Body of pancreas (tissue), 4 donors: ENCODE results near the gene C22orf15. TPM values are rescaled to one million over a fixed set of nuclear protein-coding genes. Genes with fewer than 3 reads are reported as not detected.

Experiments used
- ATAC-seq: fragments of 150-250 bp; one replicate; pipeline ENCODE4 v1.9.1; 2016
- DNase-seq, 4 donors: peaks; one replicate each; pipeline ENCODE4 v3.0.0-alpha.2; 2019
- H3K27ac ChIP-seq, 4 donors: fragments of 200-600 bp; sonication (generic); 1 replicate in 3 of 4; 2 replicates in 1 of 4; pipeline versions ENCODE4 v1.5.1 to v1.6.1; 2016 to 2019; ENCODE audit warnings: mild to moderate bottlenecking in 1 of 4, mixed read lengths in 1 of 4, moderate library complexity in 1 of 4
- H3K27me3 ChIP-seq, 2 donors: fragments of 200-600 bp; sonication (generic); one replicate each; pipeline ENCODE4 v1.6.0; 2016; ENCODE audit warnings: mild to moderate bottlenecking in 1 of 2
- H3K36me3 ChIP-seq, 2 donors: fragments of 200-600 bp; sonication (generic); replicated peaks in 1 of 2; 2 replicates each; pipeline ENCODE4 v1.5.1; 2016; ENCODE audit warnings: low read depth in 2 of 2; ENCODE audit not compliant: insufficient read depth in 1 of 2
- H3K4me1 ChIP-seq: fragments of 200-600 bp; sonication (generic); one replicate; pipeline ENCODE4 v1.6.0; 2016
- H3K4me3 ChIP-seq, 2 donors: fragments of 200-600 bp; sonication (generic); 1 replicate in 1 of 2; 2 replicates in 1 of 2; pipeline ENCODE4 v1.5.1; 2016 to 2019
- H3K9me3 ChIP-seq, 3 donors: fragments of 200-600 bp; sonication (generic); 1 replicate in 2 of 3; 2 replicates in 1 of 3; pipeline ENCODE4 v1.5.1; 2016
- POLR2A ChIP-seq, 3 donors: fragments of 450-650 bp; IDR thresholded peaks; one replicate each; pipeline ENCODE4 v1.6.1; 2016; ENCODE audit warnings: antibody characterized with exemption in 3 of 3, mild to moderate bottlenecking in 2 of 3
- WGBS, 2 donors: methylation state at CpG; one replicate each; pipeline ENCODE4 v1.1.5; 2017; 5-methylcytosine and 5-hydroxymethylcytosine counted together
- intact Hi-C: fragments of 100-400 bp; cut with DNase I; formaldehyde crosslinking; loops from one replicate; pipeline ENCODE4 v1.15.1; 2023
- total RNA-seq, 2 donors: library from RNA; depleted of rRNA; stranded (reverse); fragments of >200 nt; gene quantifications; one replicate each; pipeline ENCODE4 v1.1.0, GENCODE V29; 2016
- TF ChIP-seq, protein P1 (sequence below), 7 experiments: fragments of 450-650 bp in 4 of 7; fragments of 200-600 bp in 3 of 7; sonication (generic) in 3 of 7; IDR thresholded peaks; one replicate each; pipeline ENCODE4 v1.5.1; 2016 to 2019; ENCODE audit warnings: antibody characterized with exemption in 7 of 7

C22orf15 gene
- total RNA-seq, 2 donors from 2014 or later, result not detected

DNA sequence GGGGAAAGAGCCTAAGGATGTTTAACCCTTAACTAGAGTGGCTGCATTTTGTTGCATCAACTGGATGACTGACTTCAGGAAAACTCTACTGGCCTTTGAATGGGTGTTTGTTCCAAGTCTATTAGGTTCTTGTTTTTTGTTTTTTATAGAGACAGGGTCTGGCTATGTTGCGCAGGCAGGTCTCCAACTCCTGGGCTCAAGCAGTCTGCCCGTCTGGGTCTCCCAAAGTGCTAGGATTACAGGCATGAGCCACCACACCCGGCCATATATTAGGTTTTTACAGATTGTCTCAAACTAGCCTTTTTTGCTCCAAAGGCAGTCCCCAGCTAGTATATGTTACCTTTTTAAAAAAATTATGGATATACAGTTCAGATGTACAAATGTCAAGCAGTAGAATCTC lies 25.1 kb downstream of the C22orf15 start:
- Histone ChIP-seq H3K27me3 (no peaks in the 10 kb centered on the region), H3K36me3 (peaks cover 0 to 2% of the 10 kb centered on the region in 2 donors), H3K4me1 (peaks cover 49% of the 10 kb centered on the region), H3K4me3 (peak overlapping the region; percentile 77 to 79), H3K9me3 (no peaks in the 10 kb centered on the region), H3K27ac (peak overlapping the region in 2 of 4 donors; percentile 96 to 100)
- ATAC-seq (no peak), DNase-seq (no peak)
- intact Hi-C loops, result no loop called here
- TF ChIP-seq, protein P1, sequence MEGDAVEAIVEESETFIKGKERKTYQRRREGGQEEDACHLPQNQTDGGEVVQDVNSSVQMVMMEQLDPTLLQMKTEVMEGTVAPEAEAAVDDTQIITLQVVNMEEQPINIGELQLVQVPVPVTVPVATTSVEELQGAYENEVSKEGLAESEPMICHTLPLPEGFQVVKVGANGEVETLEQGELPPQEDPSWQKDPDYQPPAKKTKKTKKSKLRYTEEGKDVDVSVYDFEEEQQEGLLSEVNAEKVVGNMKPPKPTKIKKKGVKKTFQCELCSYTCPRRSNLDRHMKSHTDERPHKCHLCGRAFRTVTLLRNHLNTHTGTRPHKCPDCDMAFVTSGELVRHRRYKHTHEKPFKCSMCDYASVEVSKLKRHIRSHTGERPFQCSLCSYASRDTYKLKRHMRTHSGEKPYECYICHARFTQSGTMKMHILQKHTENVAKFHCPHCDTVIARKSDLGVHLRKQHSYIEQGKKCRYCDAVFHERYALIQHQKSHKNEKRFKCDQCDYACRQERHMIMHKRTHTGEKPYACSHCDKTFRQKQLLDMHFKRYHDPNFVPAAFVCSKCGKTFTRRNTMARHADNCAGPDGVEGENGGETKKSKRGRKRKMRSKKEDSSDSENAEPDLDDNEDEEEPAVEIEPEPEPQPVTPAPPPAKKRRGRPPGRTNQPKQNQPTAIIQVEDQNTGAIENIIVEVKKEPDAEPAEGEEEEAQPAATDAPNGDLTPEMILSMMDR (IDR thresholded peaks at IDR 0.05), result no peak
- no peak for TF ChIP-seq POLR2A (IDR thresholded peaks at IDR 0.05)
- whole genome bisulfite sequencing, 2 donors, result 59 to 66% methylated on average over 3 of the region's 3 CpGs

- intact Hi-C loops, result no loop called here
- TF ChIP-seq, protein P1 (IDR thresholded peaks at IDR 0.05), result no peak
- no peak for TF ChIP-seq POLR2A (IDR thresholded peaks at IDR 0.05)
- no peaks in the 10 kb centered on the region for H3K27me3 ChIP-seq
- 37 to 50% methylated on average over 4 of the region's 4 CpGs for WGBS, 2 donors
- DNase-seq (peak in 1 of 4 donors; percentile 38), ATAC-seq (no peak)
- H3K4me1 ChIP-seq, result peaks cover 39% of the 10 kb centered on the region
- no peak overlapping the region for H3K4me3 ChIP-seq
- peaks cover 0 to 5% of the 10 kb centered on the region in 2 donors for H3K36me3 ChIP-seq
- H3K9me3 ChIP-seq, result no peaks in the 10 kb centered on the region
- peak overlapping the region in 1 of 4 donors; percentile 6 for H3K27ac ChIP-seq
Observed at GRCh38 chr22:23789121-23789520, 26.3 kb downstream of the C22orf15 start.

- WGBS, 2 donors, result 51 to 63% methylated on average over 4 of the region's 4 CpGs
- no peak for TF ChIP-seq POLR2A (IDR thresholded peaks at IDR 0.05)
- TF ChIP-seq, protein P1 (IDR thresholded peaks at IDR 0.05), result peak in 1 of 7 experiments; percentile 3
- Histone ChIP-seq H3K4me3 (no peak overlapping the region), H3K27me3 (no peaks in the 10 kb centered on the region), H3K4me1 (peaks cover 34% of the 10 kb centered on the region), H3K27ac (peak overlapping the region in 1 of 4 donors; percentile 6), H3K36me3 (peaks cover 0 to 10% of the 10 kb centered on the region in 2 donors), H3K9me3 (no peaks in the 10 kb centered on the region)
- no peak for ATAC-seq
- intact Hi-C loops, result no loop called here
- no peak for DNase-seq
Observed at GRCh38 chr22:23789638-23790037, 26.8 kb downstream of the C22orf15 start.

- WGBS, 2 donors, result 77 to 78% methylated on average over 9 to 11 of the region's 11 CpGs
- no peak for DNase-seq
- Histone ChIP-seq H3K36me3 (peaks cover 0 to 18% of the 10 kb centered on the region in 2 donors), H3K9me3 (no peaks in the 10 kb centered on the region), H3K4me3 (no peak overlapping the region), H3K27ac (no peak overlapping the region), H3K27me3 (no peaks in the 10 kb centered on the region), H3K4me1 (peaks cover 32% of the 10 kb centered on the region)
- TF ChIP-seq, protein P1 (IDR thresholded peaks at IDR 0.05), result no peak
- TF ChIP-seq POLR2A (IDR thresholded peaks at IDR 0.05), result no peak
- intact Hi-C loops, result no loop called here
- no peak for ATAC-seq
Observed at GRCh38 chr22:23790819-23791737, 28.3 kb downstream of the C22orf15 start.
